GM23338 (cell line): ENCODE data around the gene TULP4. TPM values are rescaled to one million over a fixed set of nuclear protein-coding genes. Genes with fewer than 3 reads are reported as not detected.

Source experiments
- ATAC-seq: fragments of 200-7000 bp; cut with Tn5 transposase; 3 replicates; pipeline ENCODE4 v1.9.1; 2020
- DNase-seq: peaks from one replicate; pipeline ENCODE4 v3.0.0-alpha.2; 2015; ENCODE audit warnings: low spot score
- H2AFZ ChIP-seq: fragments of 200-600 bp; sonication (generic); 2 replicates; pipeline ENCODE4 v1.8.0; 2016; ENCODE audit warnings: antibody characterized with exemption, mild to moderate bottlenecking, moderate library complexity
- H3F3A ChIP-seq: fragments of 200-600 bp; sonication (generic); replicated peaks from 2 replicates; pipeline ENCODE4 v1.8.0; 2017; ENCODE audit warnings: antibody characterized with exemption, mixed run types, low read depth
- H3K27ac ChIP-seq: fragments of 200-600 bp; sonication (generic); 2 replicates; pipeline ENCODE4 v1.6.1; 2016; ENCODE audit warnings: low read depth
- H3K27me3 ChIP-seq: fragments of 200-600 bp; sonication (generic); 2 replicates; pipeline ENCODE4 v1.8.0; 2016; ENCODE audit warnings: mild to moderate bottlenecking, mixed run types, moderate library complexity; ENCODE audit not compliant: insufficient read depth
- H3K36me3 ChIP-seq: fragments of 200-600 bp; sonication (generic); 2 replicates; pipeline ENCODE4 v1.8.0; 2016; ENCODE audit warnings: mild to moderate bottlenecking; ENCODE audit not compliant: insufficient read depth
- H3K4me1 ChIP-seq: fragments of 200-600 bp; sonication (generic); 2 replicates; pipeline ENCODE4 v1.8.0; 2016; ENCODE audit warnings: mild to moderate bottlenecking, moderate library complexity; ENCODE audit not compliant: insufficient read depth
- H3K4me2 ChIP-seq: fragments of 200-600 bp; sonication (generic); 2 replicates; pipeline ENCODE4 v1.7.1; 2017; ENCODE audit warnings: mixed run types
- H3K4me3 ChIP-seq: fragments of 200-600 bp; sonication (generic); 2 replicates; pipeline ENCODE4 v1.6.1; 2016; ENCODE audit warnings: mixed run types
- H3K79me2 ChIP-seq: fragments of 200-600 bp; sonication (generic); replicated peaks from 2 replicates; pipeline ENCODE4 v1.8.0; 2017; ENCODE audit warnings: mild to moderate bottlenecking; ENCODE audit not compliant: insufficient read depth
- H3K9me2 ChIP-seq: fragments of 200-600 bp; sonication (generic); 2 replicates; pipeline ENCODE4 v1.8.0; 2017; ENCODE audit not compliant: insufficient read depth
- H4K20me1 ChIP-seq: fragments of 200-600 bp; sonication (generic); replicated peaks from 2 replicates; pipeline ENCODE4 v1.8.0; 2017; ENCODE audit warnings: mild to moderate bottlenecking; ENCODE audit not compliant: insufficient read depth
- H3K27ac Mint-ChIP-seq: 2 replicates; pipeline ENCODE4 v1.8.0; 2020; ENCODE audit warnings: inconsistent platforms, mild to moderate bottlenecking, moderate library complexity, mixed read lengths
- H3K27me3 Mint-ChIP-seq: 3 replicates; pipeline ENCODE4 v1.8.0; 2022; ENCODE audit warnings: low read depth, mild to moderate bottlenecking, moderate library complexity, mixed read lengths, inconsistent platforms; ENCODE audit not compliant: insufficient read depth, poor library complexity
- H3K36me3 Mint-ChIP-seq: 3 replicates; pipeline ENCODE4 v1.8.0; 2021; ENCODE audit warnings: low read depth, mild to moderate bottlenecking, inconsistent platforms, moderate library complexity, mixed read lengths
- H3K4me1 Mint-ChIP-seq: 3 replicates; pipeline ENCODE4 v1.8.0; 2020; ENCODE audit warnings: mild to moderate bottlenecking, inconsistent platforms, mixed read lengths
- H3K4me3 Mint-ChIP-seq: 3 replicates; pipeline ENCODE4 v1.8.0; 2021; ENCODE audit warnings: moderate library complexity, mild to moderate bottlenecking, inconsistent platforms, mixed read lengths
- H3K9me3 Mint-ChIP-seq: 3 replicates; pipeline ENCODE4 v1.8.0; 2020; ENCODE audit warnings: moderate library complexity, mild to moderate bottlenecking, inconsistent platforms, mixed read lengths
- CTCF ChIP-seq, 2 experiments: fragments of 200-600 bp in 1 of 2; sonication (generic) in 1 of 2; conservative IDR thresholded peaks; 2 replicates each; pipeline versions ENCODE4 v1.5.1 to v1.6.1; 2016 to 2017; ENCODE audit warnings: antibody characterized with exemption in 2 of 2, low read depth in 2 of 2, mild to moderate bottlenecking in 2 of 2, moderate library complexity in 1 of 2
- EZH2 ChIP-seq: fragments of 200-600 bp; sonication (generic); IDR thresholded peaks from one replicate; pipeline ENCODE4 v1.8.0; 2017; ENCODE audit warnings: antibody characterized with exemption, mild to moderate bottlenecking, low read depth; ENCODE audit not compliant: unreplicated experiment
- EZH2phosphoT487 ChIP-seq: fragments of 200-600 bp; sonication (generic); IDR thresholded peaks from one replicate; pipeline ENCODE4 v1.8.1; 2018; ENCODE audit warnings: antibody characterized with exemption; ENCODE audit not compliant: unreplicated experiment
- JUNB ChIP-seq: IDR thresholded peaks from one replicate; pipeline ENCODE4 v1.6.1; 2016; ENCODE audit warnings: antibody characterized with exemption; ENCODE audit not compliant: unreplicated experiment
- STAT1 ChIP-seq: IDR thresholded peaks from one replicate; pipeline ENCODE4 v1.6.1; 2016; ENCODE audit warnings: antibody characterized with exemption; ENCODE audit not compliant: unreplicated experiment
- ZNF114 ChIP-seq: fragments of 250-450 bp; sonication (Bioruptor Pico); IDR thresholded peaks from 2 replicates; pipeline ENCODE4 v1.5.0; 2020; ENCODE audit warnings: mild to moderate bottlenecking, moderate library complexity
- ZNF331 ChIP-seq: fragments of 250-450 bp; sonication (Bioruptor Pico); IDR thresholded peaks from 2 replicates; pipeline ENCODE4 v1.5.0; 2020; ENCODE audit warnings: low read depth, mild to moderate bottlenecking, moderate library complexity
- polyA plus RNA-seq: library from polyadenylated mRNA; unstranded; fragments of >200 nt; fragmentation: Nextera tagmentation; extraction: Ambion mirVana; gene quantifications from 2 replicates; pipeline ENCODE4 v1.2.1, GENCODE V29; 2016
- total RNA-seq: library from RNA; depleted of rRNA; stranded (reverse); fragments of >200 nt; shearing (Covaris generic); gene quantifications from 2 replicates; pipeline ENCODE4 v1.2.3, GENCODE V29; 2014
- TF ChIP-seq, protein P1 (sequence below): IDR thresholded peaks from 2 replicates; pipeline ENCODE4 v1.6.1; 2016; ENCODE audit warnings: antibody characterized with exemption
- TF ChIP-seq, protein P2 (sequence below): IDR thresholded peaks from one replicate; pipeline ENCODE4 v1.6.1; 2018; ENCODE audit warnings: antibody characterized with exemption; ENCODE audit not compliant: unreplicated experiment

Gene TULP4
- total and polyA plus RNA-seq, 2 experiments from 2014 or later: 31.2 to 50.2 TPM

- Histone ChIP-seq H3K4me2 (no peak overlapping the region), H2AFZ (no peak overlapping the region), H3K27me3 (no peaks in the 10 kb centered on the region), H3K4me3 (no peak overlapping the region), H3K27ac (no peak overlapping the region), H3K36me3 (no peaks in the 10 kb centered on the region), H3K79me2 (peaks cover 17% of the 10 kb centered on the region; the same call in 1 of the 2 replicates), H3K4me1 (peaks cover 15% of the 10 kb centered on the region; the same call in 1 of the 2 replicates), H4K20me1 (0 out of 2 replicates have a peak, but pooled peaks cover under 1% of the 10 kb centered on the region), H3K9me2 (no peaks in the 10 kb centered on the region), H3F3A (no peaks in the 10 kb centered on the region)
- TF ChIP-seq ZNF114 (CRISPR knock-in tag) (no peak), EZH2phosphoT487 (no peak), EZH2 (no peak), STAT1 (no peak)
- TF ChIP-seq, protein P1, sequence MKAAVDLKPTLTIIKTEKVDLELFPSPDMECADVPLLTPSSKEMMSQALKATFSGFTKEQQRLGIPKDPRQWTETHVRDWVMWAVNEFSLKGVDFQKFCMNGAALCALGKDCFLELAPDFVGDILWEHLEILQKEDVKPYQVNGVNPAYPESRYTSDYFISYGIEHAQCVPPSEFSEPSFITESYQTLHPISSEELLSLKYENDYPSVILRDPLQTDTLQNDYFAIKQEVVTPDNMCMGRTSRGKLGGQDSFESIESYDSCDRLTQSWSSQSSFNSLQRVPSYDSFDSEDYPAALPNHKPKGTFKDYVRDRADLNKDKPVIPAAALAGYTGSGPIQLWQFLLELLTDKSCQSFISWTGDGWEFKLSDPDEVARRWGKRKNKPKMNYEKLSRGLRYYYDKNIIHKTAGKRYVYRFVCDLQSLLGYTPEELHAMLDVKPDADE: no peak
- TF ChIP-seq, protein P2, sequence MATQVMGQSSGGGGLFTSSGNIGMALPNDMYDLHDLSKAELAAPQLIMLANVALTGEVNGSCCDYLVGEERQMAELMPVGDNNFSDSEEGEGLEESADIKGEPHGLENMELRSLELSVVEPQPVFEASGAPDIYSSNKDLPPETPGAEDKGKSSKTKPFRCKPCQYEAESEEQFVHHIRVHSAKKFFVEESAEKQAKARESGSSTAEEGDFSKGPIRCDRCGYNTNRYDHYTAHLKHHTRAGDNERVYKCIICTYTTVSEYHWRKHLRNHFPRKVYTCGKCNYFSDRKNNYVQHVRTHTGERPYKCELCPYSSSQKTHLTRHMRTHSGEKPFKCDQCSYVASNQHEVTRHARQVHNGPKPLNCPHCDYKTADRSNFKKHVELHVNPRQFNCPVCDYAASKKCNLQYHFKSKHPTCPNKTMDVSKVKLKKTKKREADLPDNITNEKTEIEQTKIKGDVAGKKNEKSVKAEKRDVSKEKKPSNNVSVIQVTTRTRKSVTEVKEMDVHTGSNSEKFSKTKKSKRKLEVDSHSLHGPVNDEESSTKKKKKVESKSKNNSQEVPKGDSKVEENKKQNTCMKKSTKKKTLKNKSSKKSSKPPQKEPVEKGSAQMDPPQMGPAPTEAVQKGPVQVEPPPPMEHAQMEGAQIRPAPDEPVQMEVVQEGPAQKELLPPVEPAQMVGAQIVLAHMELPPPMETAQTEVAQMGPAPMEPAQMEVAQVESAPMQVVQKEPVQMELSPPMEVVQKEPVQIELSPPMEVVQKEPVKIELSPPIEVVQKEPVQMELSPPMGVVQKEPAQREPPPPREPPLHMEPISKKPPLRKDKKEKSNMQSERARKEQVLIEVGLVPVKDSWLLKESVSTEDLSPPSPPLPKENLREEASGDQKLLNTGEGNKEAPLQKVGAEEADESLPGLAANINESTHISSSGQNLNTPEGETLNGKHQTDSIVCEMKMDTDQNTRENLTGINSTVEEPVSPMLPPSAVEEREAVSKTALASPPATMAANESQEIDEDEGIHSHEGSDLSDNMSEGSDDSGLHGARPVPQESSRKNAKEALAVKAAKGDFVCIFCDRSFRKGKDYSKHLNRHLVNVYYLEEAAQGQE: no peak
- ATAC-seq (peak; percentile 36; the same call in 2 of the 3 replicates), DNase-seq (peak; percentile 24)
- peaks cover 79% of the 10 kb centered on the region for H3K36me3 Mint-ChIP-seq
- no peak overlapping the region for H3K4me3 Mint-ChIP-seq
- H3K27me3 Mint-ChIP-seq: peaks cover 2% of the 10 kb centered on the region
- H3K4me1 Mint-ChIP-seq: peaks cover 37% of the 10 kb centered on the region
- no peak overlapping the region for H3K27ac Mint-ChIP-seq
- H3K9me3 Mint-ChIP-seq: peaks cover 28% of the 10 kb centered on the region
Observed at GRCh38 chr6:158313989-158314388, 1.7 kb downstream of the TULP4 start.

- Histone ChIP-seq H3K9me2 (no peaks in the 10 kb centered on the region), H3K4me2 (no peak overlapping the region), H3K79me2 (peaks cover 23% of the 10 kb centered on the region), H2AFZ (no peak overlapping the region), H3K27me3 (no peaks in the 10 kb centered on the region), H4K20me1 (0 out of 2 replicates have a peak, but pooled peaks cover 3% of the 10 kb centered on the region), H3F3A (no peaks in the 10 kb centered on the region), H3K4me1 (peaks cover 15% of the 10 kb centered on the region; the same call in 1 of the 2 replicates), H3K4me3 (no peak overlapping the region), H3K27ac (no peak overlapping the region), H3K36me3 (no peaks in the 10 kb centered on the region)
- Mint-ChIP-seq H3K27ac (no peak overlapping the region), H3K9me3 (peaks cover 21% of the 10 kb centered on the region), H3K36me3 (peaks cover 71% of the 10 kb centered on the region), H3K27me3 (peaks cover 2% of the 10 kb centered on the region), H3K4me1 (peaks cover 41% of the 10 kb centered on the region), H3K4me3 (no peak overlapping the region)
- no peak for ATAC-seq
- DNase-seq: no peak
- no peak for TF ChIP-seq STAT1
- TF ChIP-seq CTCF (conservative IDR thresholded peaks at IDR 0.05; ENCODE audit: low read depth in 2 of 2): no peak
- no peak for TF ChIP-seq JUNB
- no peak for TF ChIP-seq ZNF331 (CRISPR knock-in tag)
- TF ChIP-seq EZH2: no peak
Observed at GRCh38 chr6:158314737-158315136, 2.5 kb downstream of the TULP4 start.
